Neuronal stem cell (in vitro differentiated cells): ENCODE measurements around the gene NFKB2.

ENCODE experiments used
- DNase-seq: peaks from one replicate; pipeline ENCODE4 v3.0.0-alpha.2; 2013; ENCODE audit warnings: low spot score
- H2AFZ ChIP-seq: one replicate; pipeline ENCODE4 v1.6.1; 2013; ENCODE audit warnings: mild to moderate bottlenecking, low read length, inconsistent platforms
- H2AK5ac ChIP-seq: 2 replicates; pipeline ENCODE4 v1.6.1; 2013; ENCODE audit warnings: low read depth, mild to moderate bottlenecking, inconsistent platforms, low read length, moderate library complexity, mixed read lengths
- H2BK120ac ChIP-seq: 2 replicates; pipeline ENCODE4 v1.6.1; 2013; ENCODE audit warnings: low read depth, mild to moderate bottlenecking, inconsistent platforms, low read length, moderate library complexity, mixed read lengths
- H2BK12ac ChIP-seq: one replicate; pipeline ENCODE4 v1.6.1; 2013; ENCODE audit warnings: low read length, inconsistent platforms
- H2BK15ac ChIP-seq: 2 replicates; pipeline ENCODE4 v1.6.1; 2013; ENCODE audit warnings: mild to moderate bottlenecking, low read length, inconsistent platforms, mixed read lengths
- H2BK5ac ChIP-seq: one replicate; pipeline ENCODE4 v1.6.1; 2013; ENCODE audit warnings: inconsistent platforms, mild to moderate bottlenecking, low read length, moderate library complexity
- H3K14ac ChIP-seq: one replicate; pipeline ENCODE4 v1.6.1; 2013; ENCODE audit warnings: low read length, inconsistent platforms
- H3K18ac ChIP-seq: 2 replicates; pipeline ENCODE4 v1.6.1; 2013; ENCODE audit warnings: low read length, inconsistent platforms
- H3K23ac ChIP-seq: 2 replicates; pipeline ENCODE4 v1.6.1; 2013; ENCODE audit warnings: low read depth, mild to moderate bottlenecking, mixed read lengths, low read length, inconsistent platforms; ENCODE audit not compliant: poor library complexity
- H3K27ac ChIP-seq: replicated peaks from 3 replicates; pipeline ENCODE4 v1.5.1; 2013; ENCODE audit warnings: low read length, inconsistent platforms
- H3K27me3 ChIP-seq, 3 experiments: 2 replicates each; pipeline ENCODE4 v1.6.1; 2013; ENCODE audit warnings: low read length in 3 of 3, mild to moderate bottlenecking in 2 of 3, inconsistent platforms in 1 of 3, low read depth in 1 of 3, mixed read lengths in 1 of 3, moderate library complexity in 1 of 3; ENCODE audit not compliant: control insufficient read depth in 3 of 3, insufficient read depth in 3 of 3
- H3K36me3 ChIP-seq, 2 donors: replicated peaks in 1 of 2; 2 replicates each; pipeline ENCODE4 v1.6.1; 2013; ENCODE audit warnings: low read length in 2 of 2; ENCODE audit not compliant: control insufficient read depth in 2 of 2, insufficient read depth in 2 of 2
- H3K4ac ChIP-seq: 2 replicates; pipeline ENCODE4 v1.6.1; 2013; ENCODE audit warnings: inconsistent platforms, mild to moderate bottlenecking, low read length, moderate library complexity
- H3K4me1 ChIP-seq, 2 donors: 1 replicate in 1 of 2; 2 replicates in 1 of 2; pipeline ENCODE4 v1.6.1; 2013; ENCODE audit warnings: low read length in 2 of 2, low read depth in 1 of 2; ENCODE audit not compliant: control insufficient read depth in 2 of 2, insufficient read depth in 1 of 2
- H3K4me2 ChIP-seq: one replicate; pipeline ENCODE4 v1.6.1; 2013; ENCODE audit warnings: mild to moderate bottlenecking, low read length, inconsistent platforms; ENCODE audit not compliant: insufficient read depth, poor library complexity, severe bottlenecking
- H3K4me3 ChIP-seq, 2 donors: 2 replicates each; pipeline ENCODE4 v1.5.1; 2013; ENCODE audit warnings: low read length in 2 of 2, mild to moderate bottlenecking in 2 of 2, inconsistent platforms in 1 of 2, moderate library complexity in 1 of 2
- H3K79me1 ChIP-seq: one replicate; pipeline ENCODE4 v1.6.1; 2013; ENCODE audit warnings: low read depth, mild to moderate bottlenecking, inconsistent platforms, low read length, moderate library complexity
- H3K9ac ChIP-seq: one replicate; pipeline ENCODE4 v1.6.1; 2013; ENCODE audit warnings: mild to moderate bottlenecking, low read depth, low read length, inconsistent platforms; ENCODE audit not compliant: poor library complexity
- H3K9me3 ChIP-seq, 2 donors: replicated peaks in 1 of 2; 2 replicates each; pipeline versions ENCODE3 to v1.6.1; 2013; ENCODE audit warnings: low read length in 2 of 2, mild to moderate bottlenecking in 2 of 2, inconsistent platforms in 1 of 2, low read depth in 1 of 2, mixed read lengths in 1 of 2, moderate library complexity in 1 of 2; ENCODE audit not compliant: control insufficient read depth in 2 of 2, insufficient read depth in 1 of 2
- H4K8ac ChIP-seq: one replicate; pipeline ENCODE4 v1.6.1; 2013; ENCODE audit warnings: low read depth, mild to moderate bottlenecking, inconsistent platforms, low read length, moderate library complexity
- H4K91ac ChIP-seq: one replicate; pipeline ENCODE4 v1.6.1; 2013; ENCODE audit warnings: low read length, low read depth, mild to moderate bottlenecking, inconsistent platforms; ENCODE audit not compliant: poor library complexity
- WGBS, 2 donors: extraction: QIAGEN DNeasy Blood & Tissue Kit; methylation state at CpG; one replicate each; pipeline ENCODE4 v1.1.7; 2013; ENCODE audit warnings: missing lambda C conversion rate in 2 of 2, mixed read lengths in 1 of 2; ENCODE audit not compliant: insufficient read length in 2 of 2, insufficient replicate concordance in 1 of 2; ENCODE audit errors: extremely low coverage in 2 of 2; 5-methylcytosine and 5-hydroxymethylcytosine counted together

The NFKB2 gene

DNA sequence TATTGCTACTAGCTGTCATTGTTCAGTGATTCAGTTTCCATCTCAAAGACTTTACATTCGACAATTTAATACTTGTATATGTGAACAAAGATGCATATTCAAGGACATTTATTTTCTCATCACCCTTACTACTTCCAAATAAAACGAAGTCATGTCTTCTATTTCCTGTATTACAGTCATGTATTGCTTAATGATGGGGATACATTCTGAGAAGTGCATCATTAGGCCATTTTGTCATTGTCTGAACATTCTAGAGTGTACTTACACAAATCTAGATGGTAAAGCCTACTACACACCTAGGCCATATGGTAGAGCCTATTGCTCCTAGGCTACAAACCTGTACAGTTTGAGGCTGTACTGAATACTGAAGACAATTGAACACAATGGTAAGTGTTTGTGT lies 49.3 kb downstream of the NFKB2 start:
- Histone ChIP-seq H3K23ac (no peak overlapping the region), H3K79me1 (no peaks in the 10 kb centered on the region), H2AFZ (no peak overlapping the region), H3K9me3 (no peaks in the 10 kb centered on the region), H3K27ac (no peak overlapping the region), H3K27me3 (peaks cover 0 to 2% (median 2%) of the 10 kb centered on the region in 3 experiments), H3K18ac (no peak overlapping the region), H3K36me3 (no peaks in the 10 kb centered on the region), H3K9ac (no peak overlapping the region), H2BK5ac (no peak overlapping the region), H3K4ac (no peak overlapping the region), H4K91ac (no peak overlapping the region), H3K4me1 (peaks cover 0 to 5% of the 10 kb centered on the region in 2 donors), H4K8ac (no peak overlapping the region), H3K14ac (no peak overlapping the region), H3K4me2 (no peak overlapping the region), H2BK12ac (no peak overlapping the region), H2BK15ac (no peak overlapping the region), H2AK5ac (no peak overlapping the region), H3K4me3 (no peak overlapping the region), H2BK120ac (no peak overlapping the region)
- no peak for DNase-seq
- no CpG with 5 or more reads among the region's 2 CpGs for WGBS, 2 donors

DNA sequence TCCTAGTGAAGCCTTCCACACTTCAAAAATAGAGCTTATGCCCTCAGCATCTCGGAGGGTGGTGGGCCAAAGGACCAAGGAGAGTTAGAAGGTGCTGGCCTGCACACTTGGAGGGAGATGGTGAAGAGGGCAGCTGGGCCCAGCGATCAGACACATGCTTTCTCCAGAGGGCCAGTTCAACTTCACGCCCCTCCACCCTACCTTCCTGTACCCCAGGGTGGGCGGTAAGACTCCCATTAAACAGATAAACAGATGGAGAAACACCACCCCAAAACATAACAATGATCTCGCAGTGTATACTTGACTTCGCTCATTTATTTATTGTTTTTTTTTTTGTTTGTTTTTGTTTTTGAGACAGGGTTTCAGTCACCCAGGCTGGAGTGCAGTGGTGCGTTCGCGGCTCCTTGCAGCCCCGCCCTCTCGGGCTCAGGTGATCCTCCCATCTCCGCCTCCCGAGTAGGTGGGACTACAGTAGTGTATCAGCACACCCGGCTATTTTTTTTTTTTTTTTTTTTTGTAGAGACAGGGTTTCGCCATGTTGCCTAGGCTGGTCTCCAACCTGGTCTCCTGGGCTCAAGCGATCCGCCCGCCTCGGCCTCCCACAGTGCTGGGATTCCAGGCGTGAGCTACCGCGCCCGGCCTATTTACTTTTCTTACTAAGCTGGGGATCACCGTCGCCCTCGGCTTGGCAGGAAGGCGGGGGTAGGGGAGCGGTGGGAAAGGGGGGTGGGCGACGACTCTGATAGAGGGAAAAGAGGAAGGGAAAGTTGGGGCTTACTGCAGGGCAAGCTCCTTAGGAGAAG lies 54.0 kb downstream of the NFKB2 start:
- Histone ChIP-seq H2AK5ac (no peak overlapping the region), H3K23ac (no peak overlapping the region), H2BK15ac (peak overlapping the region; percentile 83), H2AFZ (peak overlapping the region; percentile 93), H2BK12ac (peak overlapping the region; percentile 47), H3K4me1 (peaks cover 7 to 15% of the 10 kb centered on the region in 2 donors), H3K9me3 (no peaks in the 10 kb centered on the region), H3K9ac (no peak overlapping the region), H4K8ac (no peak overlapping the region), H3K79me1 (no peaks in the 10 kb centered on the region), H2BK120ac (no peak overlapping the region), H3K4ac (no peak overlapping the region), H3K27ac (no peak overlapping the region), H3K4me3 (peak overlapping the region; percentile 73 to 80), H3K4me2 (peak overlapping the region; percentile 95), H3K14ac (no peak overlapping the region), H3K36me3 (peaks cover 0 to 4% of the 10 kb centered on the region in 2 donors), H2BK5ac (no peak overlapping the region), H4K91ac (no peak overlapping the region), H3K18ac (peak overlapping the region; percentile 70), H3K27me3 (peaks cover 0 to 7% (median 2%) of the 10 kb centered on the region in 3 experiments)
- DNase-seq = no peak
- WGBS, 2 donors = no CpG with 5 or more reads among the region's 30 CpGs

DNA sequence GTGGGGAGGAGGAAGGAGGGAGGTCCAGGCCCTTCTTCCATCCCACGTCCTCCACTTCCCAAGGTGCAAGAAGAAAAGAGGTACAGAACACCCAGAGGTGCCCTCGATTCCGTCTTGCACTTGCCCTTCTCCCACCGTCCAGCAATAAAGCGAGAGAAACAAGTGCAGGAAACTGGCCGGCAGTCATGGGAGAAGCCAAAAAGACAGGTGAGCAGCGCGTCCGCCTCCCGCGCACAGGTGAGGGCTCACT lies 54.5 kb downstream of the NFKB2 start:
- Histone ChIP-seq H2AFZ (peak overlapping the region; percentile 93), H3K79me1 (no peaks in the 10 kb centered on the region), H2AK5ac (no peak overlapping the region), H3K4me1 (peaks cover 7 to 18% of the 10 kb centered on the region in 2 donors), H3K27me3 (peaks cover 0 to 7% (median 2%) of the 10 kb centered on the region in 3 experiments), H4K8ac (no peak overlapping the region), H3K23ac (peak overlapping the region; percentile 76), H3K36me3 (peaks cover 0 to 4% of the 10 kb centered on the region in 2 donors), H3K27ac (no peak overlapping the region), H2BK15ac (no peak overlapping the region), H3K9me3 (no peaks in the 10 kb centered on the region), H4K91ac (no peak overlapping the region), H3K14ac (peak overlapping the region; percentile 17), H3K4me2 (peak overlapping the region; percentile 95), H3K9ac (peak overlapping the region; percentile 83), H3K4me3 (peak overlapping the region; percentile 73 to 80), H2BK120ac (no peak overlapping the region), H3K4ac (no peak overlapping the region), H2BK12ac (no peak overlapping the region), H2BK5ac (no peak overlapping the region), H3K18ac (peak overlapping the region; percentile 93)
- no CpG with 5 or more reads among the region's 11 CpGs for WGBS, 2 donors
- no peak for DNase-seq

DNA sequence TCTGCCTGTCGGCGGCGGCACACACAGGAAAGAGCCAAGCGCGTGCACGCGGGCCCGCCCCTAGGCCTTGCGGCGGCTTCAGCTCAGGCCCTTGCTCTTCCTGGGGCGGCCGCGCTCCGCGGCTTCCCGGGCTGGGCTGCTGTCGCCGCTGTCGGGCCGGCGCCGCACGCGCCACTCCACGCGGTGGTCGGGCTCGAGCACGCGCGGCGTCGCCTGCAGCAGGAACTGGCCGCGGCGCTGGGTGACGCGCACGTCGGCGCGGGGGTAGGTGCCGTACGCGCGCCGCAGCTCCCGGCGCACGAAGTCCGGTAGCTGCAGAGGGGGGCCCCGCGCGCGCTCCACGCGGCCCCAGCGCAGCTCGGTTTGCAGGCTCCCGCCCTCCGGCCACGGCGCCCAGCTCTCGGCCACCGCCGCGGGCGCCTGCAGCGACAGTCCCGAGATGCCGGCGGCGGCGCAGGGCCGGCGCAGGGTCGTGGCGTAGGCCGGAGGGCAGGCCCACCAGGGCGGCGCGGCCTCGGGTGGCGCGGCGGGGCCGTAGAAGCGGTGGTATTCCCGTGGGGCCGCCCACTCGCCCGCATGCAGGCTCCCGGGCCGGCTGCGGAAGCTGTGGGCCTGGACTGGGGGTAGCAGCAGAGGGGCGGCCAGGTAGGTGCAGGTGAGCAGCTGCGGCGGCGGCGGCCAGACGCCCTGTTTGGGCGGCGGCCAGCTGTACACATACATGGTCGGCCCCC lies 55.0 kb downstream of the NFKB2 start:
- Histone ChIP-seq H3K79me1 (no peaks in the 10 kb centered on the region), H2AK5ac (peak overlapping the region; percentile 84), H3K18ac (peak overlapping the region; percentile 94), H2BK15ac (no peak overlapping the region), H4K91ac (no peak overlapping the region), H2BK5ac (peak overlapping the region; percentile 3), H3K36me3 (peaks cover 0 to 4% of the 10 kb centered on the region in 2 donors), H3K27me3 (peaks cover 0 to 7% (median 2%) of the 10 kb centered on the region in 3 experiments), H2AFZ (peak overlapping the region; percentile 93), H2BK120ac (peak overlapping the region; percentile 61), H3K4me1 (peaks cover 7 to 20% of the 10 kb centered on the region in 2 donors), H2BK12ac (no peak overlapping the region), H3K14ac (peak overlapping the region; percentile 21), H3K4ac (no peak overlapping the region), H3K9ac (peak overlapping the region; percentile 90), H3K27ac (no peak overlapping the region), H3K9me3 (no peaks in the 10 kb centered on the region), H3K4me2 (peak overlapping the region; percentile 95), H4K8ac (no peak overlapping the region), H3K4me3 (peak overlapping the region; percentile 73 to 80), H3K23ac (peak overlapping the region; percentile 76)
- peak; percentile 48 for DNase-seq
- no CpG with 5 or more reads among the region's 104 CpGs for WGBS, 2 donors
